GM18498 (cell line): ENCODE measurements around the gene EP400.
"Not testable (repeated sequence)": the region's sequence is repeated elsewhere in the genome, so short reads cannot be mapped to it uniquely, and the experiment has no call there.

Experiments used
- ATAC-seq: cut with Tn5 transposase; IDR thresholded peaks from one replicate; pipeline ENCODE4 v1.9.1; 2021; ENCODE audit warnings: mild to moderate bottlenecking, moderate library complexity; ENCODE audit not compliant: unreplicated experiment

Gene EP400

DNA sequence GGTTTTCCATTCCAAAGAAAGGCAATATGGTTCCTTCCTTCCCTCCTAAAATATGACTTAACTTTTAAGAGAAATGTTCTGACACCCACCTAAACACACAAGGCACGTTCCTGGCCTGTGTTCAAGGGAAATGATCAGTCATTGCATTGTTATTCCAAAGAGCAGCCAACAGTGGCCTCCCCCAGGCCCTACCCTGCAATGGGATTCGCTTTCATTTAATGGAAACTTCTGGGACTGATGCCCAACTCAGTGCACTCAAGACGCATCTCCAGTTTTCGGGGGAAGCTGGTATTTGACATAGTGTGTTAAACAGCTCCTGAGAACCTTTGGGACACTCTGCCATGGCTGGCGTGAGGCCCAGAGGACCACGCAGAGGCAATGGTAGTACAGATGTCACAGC lies 128.4 kb downstream of the EP400 start:
- no peak for ATAC-seq

DNA sequence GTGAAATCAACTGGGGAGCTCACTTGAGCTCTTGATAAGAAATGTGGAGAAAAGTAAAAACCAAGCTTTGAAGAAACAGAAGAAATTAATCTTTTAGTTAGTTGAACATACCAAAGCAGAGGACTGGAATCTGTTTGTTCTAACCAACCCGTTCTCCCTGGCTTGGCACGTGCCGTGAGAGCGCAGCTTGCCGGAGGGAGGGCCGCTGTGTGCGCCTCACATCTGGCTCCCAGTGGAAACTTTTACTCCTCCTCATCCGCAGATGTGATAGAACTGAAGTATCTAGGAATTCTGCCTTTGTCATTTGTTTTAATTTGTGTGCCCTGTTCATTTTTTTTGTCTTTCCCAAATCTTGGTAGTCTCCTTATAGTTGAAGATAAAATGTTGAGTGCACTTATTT lies 129.5 kb downstream of the EP400 start:
- no peak for ATAC-seq

DNA sequence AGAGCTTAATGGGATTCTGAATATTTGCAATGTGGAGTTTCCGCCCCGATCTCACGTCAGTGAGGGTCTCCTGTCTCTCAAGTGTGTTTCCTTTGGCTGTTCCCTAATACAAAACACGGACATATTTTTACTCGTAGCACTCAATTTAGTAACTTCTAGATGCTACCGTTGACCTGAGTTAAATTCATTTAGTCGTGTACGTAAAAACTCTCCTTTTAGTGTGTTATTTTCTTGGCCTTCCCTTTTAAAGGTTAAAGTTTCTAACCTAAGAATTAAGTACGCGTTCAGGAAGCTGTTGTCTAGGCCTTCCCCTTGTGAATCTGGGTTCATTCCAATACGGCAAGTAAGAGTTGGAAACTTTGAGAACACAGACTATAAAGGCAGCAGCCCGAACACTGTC lies 130.0 kb downstream of the EP400 start:
- no peak for ATAC-seq

DNA sequence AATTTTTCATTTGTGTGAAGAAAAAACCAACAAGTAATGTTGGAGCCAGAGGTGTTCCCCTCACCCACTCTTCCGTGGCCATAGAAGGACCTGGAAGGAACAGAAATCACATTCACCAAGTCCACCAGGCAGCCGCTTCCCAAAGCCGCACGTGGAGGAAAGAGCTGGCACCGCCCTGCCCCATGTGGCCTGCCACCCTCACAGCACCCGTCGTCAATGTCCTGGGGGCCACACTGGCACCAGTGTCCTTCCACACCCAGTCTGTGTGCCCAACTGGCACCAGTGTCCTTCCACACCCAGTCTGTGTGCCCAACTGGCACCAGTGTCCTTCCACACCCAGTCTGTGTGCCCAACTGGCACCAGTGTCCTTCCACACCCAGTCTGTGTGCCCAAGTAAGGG lies 130.8 kb downstream of the EP400 start:
- not testable (repeated sequence) for ATAC-seq

DNA sequence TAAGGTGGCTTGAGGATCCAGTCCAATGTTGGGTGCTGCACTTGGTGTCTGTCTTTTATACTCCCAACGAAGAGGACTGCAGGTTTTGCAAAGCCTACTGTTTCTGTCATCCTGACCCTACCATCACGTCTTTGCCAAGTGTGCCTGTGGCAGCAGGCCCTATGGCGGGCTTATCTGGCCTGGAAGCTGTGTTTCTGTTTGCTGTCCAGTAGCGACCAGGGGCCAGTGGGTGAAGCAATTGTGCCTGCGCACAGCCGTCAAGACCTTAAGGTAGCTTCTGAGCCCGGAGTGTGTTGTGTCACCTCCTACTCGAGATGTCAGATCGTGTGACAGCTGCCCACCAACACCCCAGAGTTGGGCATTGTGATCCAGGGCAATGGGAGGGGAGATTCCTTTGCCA lies 131.7 kb downstream of the EP400 start:
- ATAC-seq, result no peak

DNA sequence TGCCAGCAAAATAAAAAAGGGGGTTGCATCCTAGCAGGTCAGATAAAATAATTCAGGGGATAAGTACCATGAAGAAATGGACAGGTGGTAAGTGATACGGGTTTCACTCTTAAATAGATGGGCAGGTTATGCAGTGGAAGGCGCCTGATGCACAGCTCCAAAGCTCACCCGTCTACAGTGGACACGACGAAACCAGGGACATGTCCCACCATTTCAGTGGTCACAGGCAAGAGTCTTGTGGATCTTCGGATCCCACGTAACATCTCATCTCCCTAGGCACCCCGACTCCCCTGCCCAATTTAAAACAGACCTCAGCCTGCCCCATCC lies 133.8 kb downstream of the EP400 start:
- no peak for ATAC-seq

DNA sequence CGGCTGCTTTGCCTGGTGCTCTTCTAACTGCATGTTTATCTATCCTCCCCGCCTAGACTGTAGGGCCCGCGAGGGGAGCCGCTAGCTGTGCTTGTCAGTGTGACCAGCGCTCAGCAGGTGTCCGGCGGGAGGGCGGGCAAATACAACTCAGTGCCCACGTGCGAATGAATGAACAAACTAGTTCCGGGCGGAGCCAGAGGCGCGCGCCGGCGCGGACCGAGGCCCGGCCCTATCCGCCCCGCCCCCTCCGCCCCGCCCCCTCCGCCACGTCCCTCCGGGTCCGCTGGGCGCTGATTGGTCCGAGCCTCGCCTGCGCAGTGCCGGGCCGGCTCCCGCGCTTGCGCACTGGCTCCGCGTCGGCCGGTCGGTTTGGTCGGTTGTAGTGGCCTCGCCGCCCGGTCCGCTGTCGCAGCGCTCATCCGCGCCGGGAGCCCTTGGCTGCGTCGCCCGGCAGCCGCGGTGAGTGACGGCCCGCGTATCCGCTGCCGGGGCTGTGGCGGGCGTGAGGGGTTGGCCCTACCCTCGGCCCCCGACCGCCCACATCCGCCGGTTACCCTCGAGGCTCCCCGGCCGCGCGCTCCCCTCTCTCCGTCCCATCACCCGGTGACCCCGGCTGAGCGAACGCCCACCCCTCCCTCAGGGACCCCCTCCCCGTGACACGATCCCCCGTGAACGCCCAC lies 134.3 kb downstream of the EP400 start:
- peak; percentile 86 for ATAC-seq

DNA sequence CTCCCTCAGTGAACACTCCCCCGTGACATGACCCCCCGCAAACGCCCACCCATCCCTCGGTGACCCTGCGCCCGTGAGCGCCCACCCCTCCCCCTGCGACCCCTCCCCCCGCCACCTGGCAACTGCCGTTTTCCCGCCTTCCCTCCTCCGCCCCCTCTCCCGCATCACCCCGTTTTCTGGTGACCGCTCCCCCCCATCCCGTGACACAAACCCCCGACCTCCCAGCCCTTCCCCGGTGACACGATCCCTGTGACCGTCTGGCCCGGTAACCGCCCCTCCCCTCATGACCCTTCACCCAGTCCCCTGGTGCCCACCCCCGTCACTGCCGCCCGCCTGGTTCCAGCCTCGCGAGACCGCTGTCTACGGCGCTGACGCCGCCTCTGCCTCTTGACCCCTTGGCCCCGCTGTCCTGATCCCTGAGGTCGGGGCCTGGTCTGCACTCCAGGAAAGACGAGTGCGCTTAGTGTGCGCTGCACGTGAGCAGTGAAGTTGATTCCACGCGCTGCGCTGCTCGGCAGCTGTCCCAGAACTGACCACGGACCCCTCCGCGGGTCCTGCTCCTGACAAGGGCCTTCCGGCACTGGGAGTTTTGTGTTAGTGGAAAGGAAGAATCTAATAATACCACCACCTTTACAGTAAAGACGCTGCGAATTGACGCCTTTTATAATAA lies 135.0 kb downstream of the EP400 start:
- peak; percentile 38 for ATAC-seq

DNA sequence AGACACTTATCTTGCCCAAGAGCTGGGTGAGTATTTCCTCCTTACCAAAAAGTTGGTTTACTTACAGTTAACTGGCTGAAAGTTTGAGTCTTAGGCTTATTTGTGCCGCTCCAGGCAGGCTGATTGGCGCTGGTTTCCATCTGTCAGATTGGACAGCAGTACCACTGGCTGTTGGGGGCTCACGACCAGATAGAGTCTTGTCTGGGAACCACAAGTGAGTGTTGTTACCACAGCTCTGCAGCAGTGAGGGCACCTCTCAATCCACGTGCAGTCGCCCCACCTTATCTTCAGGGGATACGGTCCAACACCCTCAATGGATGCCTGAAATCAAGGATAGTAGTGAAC lies 135.5 kb downstream of the EP400 start:
- no peak for ATAC-seq

DNA sequence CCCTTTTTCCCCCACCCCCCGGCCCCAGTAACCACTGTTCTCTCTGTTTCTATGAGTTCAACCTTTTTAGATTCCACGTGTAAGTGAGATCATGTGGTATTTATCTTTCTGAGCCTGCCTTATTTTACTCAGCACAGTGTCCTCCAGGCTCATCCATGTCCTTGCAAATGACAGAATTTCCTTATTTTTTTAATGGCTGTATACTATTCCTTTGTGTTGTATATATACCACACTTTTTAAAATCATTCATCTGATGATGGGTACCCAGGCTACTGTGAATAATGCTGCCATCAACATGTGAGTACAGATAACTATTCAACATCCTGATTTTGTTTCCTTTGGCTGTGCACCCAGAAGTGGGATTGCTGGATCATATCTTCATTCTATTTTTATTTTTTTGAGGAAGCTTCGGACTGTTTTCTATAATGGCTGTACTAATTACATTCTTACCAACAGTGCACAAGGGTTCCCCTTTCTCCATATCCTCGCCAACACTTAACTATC lies 139.7 kb downstream of the EP400 start:
- no peak for ATAC-seq

DNA sequence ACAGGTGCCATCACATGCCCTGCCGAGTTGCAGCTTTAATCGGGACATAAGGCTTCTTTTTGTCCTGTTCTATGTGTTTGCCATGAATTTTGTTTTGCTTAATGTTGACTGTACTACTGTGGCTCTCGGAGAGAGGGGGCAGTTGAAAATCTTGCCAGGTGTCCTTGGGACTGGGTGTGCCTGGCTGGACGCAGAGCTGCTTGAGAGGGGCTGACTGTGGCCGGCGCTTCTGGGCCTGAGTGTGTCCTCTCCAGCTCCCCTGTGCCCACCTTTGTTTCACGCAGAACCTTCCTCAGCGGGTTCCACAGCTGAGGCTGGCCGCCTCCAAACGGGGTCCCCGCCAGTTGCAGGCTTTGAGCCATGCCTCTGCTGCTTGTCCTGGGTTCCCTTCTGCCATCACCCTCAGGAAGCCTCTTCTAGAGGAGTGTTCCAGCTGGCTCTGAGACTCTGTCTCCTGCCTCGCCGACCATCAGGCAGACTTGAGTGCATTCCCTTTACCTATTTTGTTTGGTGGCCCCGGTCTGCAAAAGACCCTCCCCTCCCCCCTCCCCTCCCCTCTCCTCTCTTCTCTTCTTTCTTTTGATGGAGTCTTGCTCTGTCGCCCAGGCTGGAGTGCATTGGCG lies 144.6 kb downstream of the EP400 start:
- ATAC-seq, result no peak

DNA sequence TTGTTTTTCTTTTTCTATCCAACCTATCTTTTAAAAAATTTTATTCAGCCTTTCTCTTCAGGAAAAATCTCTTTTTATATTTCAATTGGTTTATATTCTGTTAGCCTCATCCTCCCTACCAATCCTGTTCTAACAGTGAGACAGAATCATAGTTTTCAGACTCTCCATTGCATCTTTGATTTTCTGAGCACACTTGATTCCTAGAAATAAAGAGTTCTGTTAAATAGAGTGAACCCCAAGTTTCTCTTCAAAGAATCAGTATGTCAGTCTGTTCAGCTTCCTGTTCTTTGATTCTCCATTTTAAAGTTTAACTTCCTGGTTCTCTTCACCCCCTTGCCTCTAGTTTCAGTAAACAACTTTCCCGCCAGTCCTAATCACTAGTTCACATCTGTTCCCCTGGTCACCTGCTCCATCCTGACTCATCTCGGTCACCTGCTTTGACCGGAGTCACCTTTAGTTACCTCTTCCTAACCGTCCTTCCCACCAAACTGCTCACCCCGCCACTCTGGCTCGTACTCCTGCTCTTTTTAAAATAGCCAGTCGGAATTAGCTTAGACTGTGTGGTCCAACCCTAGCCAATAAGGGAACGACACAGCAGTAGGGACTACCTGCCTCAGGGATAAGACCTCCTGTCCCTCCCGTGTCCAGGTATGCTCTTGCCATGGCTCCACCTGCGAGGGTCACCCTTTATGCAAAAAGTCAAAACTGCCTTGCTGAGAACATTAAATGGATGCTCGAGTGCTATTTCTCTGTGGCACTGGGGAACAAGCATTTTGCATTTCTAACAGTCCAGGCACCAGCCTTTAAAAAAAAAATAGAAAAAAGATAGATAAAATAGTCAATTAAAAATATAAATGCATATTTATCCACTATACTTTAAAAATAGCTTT lies 146.0 kb downstream of the EP400 start:
- no peak for ATAC-seq

DNA sequence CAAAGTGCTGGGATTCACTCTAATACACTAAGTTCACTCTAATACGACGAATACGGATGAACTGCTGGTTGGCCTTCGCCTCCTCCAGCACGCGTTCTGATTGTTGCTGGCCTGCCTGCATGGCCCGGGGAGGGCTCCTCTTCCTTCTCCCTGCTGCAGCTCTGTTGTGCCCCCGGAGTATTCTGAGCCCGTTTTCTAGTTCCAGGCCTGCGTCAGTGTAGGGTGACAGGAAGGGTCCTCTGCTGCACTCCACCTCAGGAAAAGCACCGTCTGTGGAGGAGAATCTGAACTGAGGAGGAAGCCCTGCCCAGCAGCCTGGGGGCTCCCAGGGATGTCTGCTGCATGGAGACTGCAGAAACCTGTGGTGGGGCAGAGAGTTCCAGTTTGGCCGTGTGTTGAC lies 150.0 kb downstream of the EP400 start:
- no peak for ATAC-seq

DNA sequence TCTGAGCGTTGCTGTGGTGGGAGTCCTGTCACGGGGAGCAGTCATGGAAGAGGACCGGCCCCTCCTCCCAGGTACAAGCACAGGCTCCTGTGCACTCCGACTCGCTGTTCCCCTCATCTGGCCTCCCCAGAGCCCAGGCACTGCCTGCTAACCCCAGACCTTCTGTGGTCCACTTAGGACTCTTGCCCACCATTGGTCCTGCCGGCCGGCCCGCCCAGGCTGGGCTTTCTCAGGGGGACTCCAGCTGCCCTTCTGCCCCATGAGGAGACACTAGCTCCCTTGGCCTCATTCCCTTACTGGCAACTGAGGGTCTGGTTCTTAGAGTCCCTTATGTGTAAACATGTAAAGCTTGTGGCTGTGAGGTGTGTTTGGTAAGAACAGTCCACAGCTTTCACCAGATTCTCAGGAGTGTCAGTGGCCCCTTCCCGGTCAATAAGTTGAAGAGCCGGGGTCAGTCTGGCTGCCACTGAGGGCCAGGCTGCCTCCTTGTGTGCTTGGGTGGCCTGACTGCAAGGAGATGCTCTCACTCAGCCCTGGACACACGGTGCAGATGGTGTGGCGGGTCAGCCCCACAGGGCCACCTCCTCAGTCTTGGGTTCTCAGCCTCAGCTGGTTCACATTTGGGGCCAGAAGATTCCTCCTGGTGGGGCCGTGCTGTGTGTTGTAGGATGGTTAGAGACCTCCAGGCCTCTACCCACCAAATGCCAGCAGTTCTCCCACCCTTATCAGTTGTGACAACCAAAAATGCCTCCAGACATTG lies 150.7 kb downstream of the EP400 start:
- no peak for ATAC-seq

DNA sequence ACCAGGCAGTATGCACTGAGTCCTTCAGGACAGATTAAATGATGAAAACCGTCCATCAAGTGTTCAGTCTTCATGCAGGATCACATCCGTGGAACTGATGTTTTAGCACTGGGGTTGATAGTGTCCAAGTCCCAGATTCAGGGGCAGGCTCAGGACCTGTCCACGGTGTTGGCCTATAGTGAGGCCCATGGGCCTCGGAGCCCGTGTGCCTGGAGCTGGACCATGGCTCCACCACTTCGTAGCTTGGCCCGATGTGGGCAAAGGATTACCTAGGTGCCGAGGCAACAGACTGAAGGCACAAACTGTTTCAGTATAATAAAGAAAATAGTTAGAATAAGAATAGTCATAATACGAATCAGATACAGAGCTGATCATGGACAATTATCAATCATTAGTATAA lies 152.6 kb downstream of the EP400 start:
- no peak for ATAC-seq

DNA sequence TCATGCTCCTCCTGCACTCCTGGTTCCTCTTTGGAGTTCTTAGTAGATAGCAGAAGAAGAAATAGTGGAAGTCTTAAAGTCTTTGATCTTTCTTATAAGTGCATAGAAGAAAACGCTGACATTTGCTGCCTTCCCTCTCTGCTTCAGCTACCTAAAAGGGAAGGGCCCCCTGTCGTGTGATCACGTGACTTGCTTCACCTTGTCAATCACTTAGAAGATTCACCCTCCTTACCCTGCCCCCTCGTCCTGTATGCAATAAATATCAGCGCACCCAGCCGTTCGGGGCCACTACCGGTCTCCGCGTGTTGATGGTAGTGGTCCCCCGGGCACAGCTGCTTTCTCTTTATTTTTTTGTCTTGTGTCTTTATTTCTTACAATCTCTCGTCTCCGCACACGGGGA lies 153.3 kb downstream of the EP400 start:
- not testable (repeated sequence) for ATAC-seq

DNA sequence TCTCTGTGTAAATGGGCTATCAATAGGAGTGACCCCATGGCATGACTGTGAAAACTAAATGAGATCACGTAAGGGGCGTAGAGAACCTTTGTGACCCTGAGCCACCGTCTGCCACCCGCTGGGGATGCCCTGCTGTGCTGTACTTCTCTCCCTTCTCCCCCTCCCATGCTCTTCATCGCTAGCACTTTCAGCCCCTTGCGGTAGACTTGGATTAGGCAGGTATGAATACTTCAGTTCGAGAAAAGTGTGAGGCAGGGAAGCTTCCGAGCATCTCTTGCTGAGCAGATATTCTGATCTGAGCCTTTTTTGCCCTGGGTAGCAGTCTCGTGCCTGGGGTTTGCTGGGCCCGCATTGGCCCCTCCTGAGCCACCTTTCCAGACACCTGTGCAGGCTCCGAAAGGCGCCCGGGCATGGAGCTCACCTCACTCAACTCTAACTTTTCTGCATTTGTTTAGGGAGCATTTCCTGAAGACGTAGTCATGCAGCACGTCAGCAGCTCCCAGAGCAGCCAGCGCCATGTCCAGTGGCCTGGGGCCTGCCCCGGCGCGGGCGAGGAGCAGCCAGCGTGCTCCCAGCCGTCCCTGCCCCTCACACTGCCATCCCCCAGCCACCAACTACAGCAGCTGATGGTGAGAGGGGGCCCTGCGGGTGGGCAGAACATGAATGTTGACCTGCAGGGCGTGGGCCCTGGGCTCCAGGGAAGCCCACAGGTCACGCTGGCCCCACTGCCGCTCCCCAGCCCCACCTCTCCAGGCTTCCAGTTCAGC lies 154.0 kb downstream of the EP400 start:
- ATAC-seq, result no peak

DNA sequence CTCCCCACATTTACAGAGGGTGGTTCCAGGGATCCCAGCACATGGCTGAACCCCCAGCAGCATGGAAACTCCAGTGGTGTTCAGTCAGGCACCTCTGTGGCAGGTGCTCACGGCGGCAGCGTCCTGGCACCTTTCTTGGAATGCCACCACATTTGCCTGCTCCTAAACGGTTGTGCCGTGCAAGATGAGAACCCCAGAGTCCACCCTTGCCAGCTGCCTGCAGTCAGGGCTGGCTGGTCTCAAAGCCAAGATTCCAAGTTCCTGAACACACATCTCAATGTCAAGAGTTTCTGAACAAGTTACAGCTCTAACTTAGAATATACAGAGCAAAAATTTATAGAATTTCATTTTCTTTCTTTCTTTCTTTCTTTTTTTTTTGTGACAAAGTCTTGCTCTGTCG lies 155.7 kb downstream of the EP400 start:
- ATAC-seq, result no peak

DNA sequence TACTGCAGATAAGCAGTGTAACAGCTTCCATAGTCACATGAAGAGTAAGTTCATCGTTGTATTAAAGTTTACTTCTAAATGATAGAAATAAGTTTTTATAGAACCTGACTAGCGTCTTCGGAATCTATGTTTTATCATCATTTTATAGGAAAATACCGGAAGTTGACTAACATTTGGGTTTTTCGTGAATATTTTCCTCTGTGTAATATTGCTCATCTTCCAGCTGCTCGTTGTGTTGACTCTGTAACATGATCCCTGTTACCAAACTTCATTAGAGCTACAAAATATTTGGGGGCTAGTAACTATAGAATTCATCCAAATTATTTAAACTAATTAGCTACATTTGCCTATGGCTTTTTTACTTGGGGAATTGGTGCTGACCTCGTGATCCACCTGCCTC lies 157.2 kb downstream of the EP400 start:
- ATAC-seq, result no peak

DNA sequence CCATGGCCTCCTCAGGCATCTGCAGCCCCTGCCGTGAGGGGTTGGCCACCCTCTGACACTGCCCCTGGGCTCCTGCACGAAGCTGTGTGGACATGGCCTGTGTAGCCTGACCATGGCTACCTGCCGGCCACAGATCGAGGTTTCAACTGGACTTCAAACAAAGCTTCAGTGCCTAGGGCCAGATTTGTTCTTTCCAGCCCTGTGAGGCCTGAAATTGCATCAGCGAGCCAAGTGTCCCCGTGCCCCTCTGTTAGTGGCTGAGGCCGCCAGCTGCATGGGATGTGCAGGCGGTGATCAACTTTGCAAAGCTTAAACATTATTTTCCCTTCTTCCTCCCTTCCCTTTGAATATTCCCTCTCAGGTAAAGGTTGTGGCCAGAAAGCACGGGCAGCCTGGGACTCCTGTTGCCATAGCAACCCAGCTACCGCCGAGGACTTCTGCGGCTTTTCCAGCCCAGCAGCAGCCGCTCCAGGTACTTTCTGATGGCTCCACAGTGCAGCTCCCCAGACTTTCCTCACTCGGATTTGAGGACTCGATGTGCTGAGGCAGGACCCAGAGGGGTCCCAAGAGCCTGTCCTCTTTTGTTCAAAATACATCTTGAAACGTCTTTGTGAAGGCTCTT lies 158.6 kb downstream of the EP400 start:
- ATAC-seq, result no peak
